ENCODE measurements around the gene DMD. TPM values are rescaled to one million over a fixed set of nuclear protein-coding genes. Genes with fewer than 3 reads are reported as not detected.

DMD gene
- total RNA-seq, 3 donors from 2014 or later = 11.2 to 140 (median 12.6) TPM

- Histone ChIP-seq H3K4me3 (no peak overlapping the region), H3K4me1 (ENCODE audit: low read depth) (no peaks in the 10 kb centered on the region), H3K36me3 (ENCODE audit: low read depth) (no peaks in the 10 kb centered on the region), H3K9me3 (no peaks in the 10 kb centered on the region)
- DNase-seq (no peak), ATAC-seq (no peak)
- intact Hi-C loops (cut with DNase I, micrococcal nuclease) = no loop called here
- TF ChIP-seq CTCF (IDR thresholded peaks at IDR 0.05) = no peak
Observed at GRCh38 chrX:31661280-31661810, 1550.0 kb downstream of the DMD start.

- no peaks in the 10 kb centered on the region for H3K36me3 ChIP-seq (ENCODE audit: low read depth)
- H3K4me3 ChIP-seq = no peak overlapping the region
- DNase-seq (no peak), ATAC-seq (no peak)
- H3K4me1 ChIP-seq (ENCODE audit: low read depth) = no peaks in the 10 kb centered on the region
- no peaks in the 10 kb centered on the region for H3K9me3 ChIP-seq
- intact Hi-C loops (cut with DNase I, micrococcal nuclease) = loop anchor here in 1 of 2 donors (10.0 kb wide), 1 partner anchor 624 kb away; no protein-coding TSS in a partner anchor
- TF ChIP-seq CTCF (IDR thresholded peaks at IDR 0.05) = no peak
Observed at GRCh38 chrX:31658360-31658759, 1553.0 kb downstream of the DMD start.

- H3K4me1 ChIP-seq (ENCODE audit: low read depth) = no peaks in the 10 kb centered on the region
- DNase-seq = no peak
- H3K4me3 ChIP-seq = no peak overlapping the region
- no peaks in the 10 kb centered on the region for H3K9me3 ChIP-seq
- intact Hi-C loops (cut with DNase I, micrococcal nuclease) = loop anchor here in 1 of 2 donors (10.0 kb wide), 1 partner anchor 621 kb away; no protein-coding TSS in a partner anchor
- no peak for ATAC-seq
- no peak for TF ChIP-seq CTCF (IDR thresholded peaks at IDR 0.05)
- no peaks in the 10 kb centered on the region for H3K36me3 ChIP-seq (ENCODE audit: low read depth)
Observed at GRCh38 chrX:31656013-31656412, 1555.3 kb downstream of the DMD start.

GRCh38 chrX:31653422-31653821 lies 1557.9 kb downstream of the DMD start:
- ATAC-seq (peak; percentile 23), DNase-seq (no peak)
- Histone ChIP-seq H3K9me3 (no peaks in the 10 kb centered on the region), H3K4me1 (ENCODE audit: low read depth) (no peaks in the 10 kb centered on the region), H3K4me3 (no peak overlapping the region), H3K36me3 (ENCODE audit: low read depth) (no peaks in the 10 kb centered on the region)
- intact Hi-C loops (cut with DNase I, micrococcal nuclease) = loop anchor here in 1 of 2 donors (10.0 kb wide), 1 partner anchor 619 kb away; no protein-coding TSS in a partner anchor
- no peak for TF ChIP-seq CTCF (IDR thresholded peaks at IDR 0.05)

- intact Hi-C loops (cut with DNase I, micrococcal nuclease) = loop anchor here in 1 of 2 donors (10.0 kb wide), 1 partner anchor 618 kb away; no protein-coding TSS in a partner anchor
- ATAC-seq = peak; percentile 48
- no peak for DNase-seq
- H3K4me3 ChIP-seq = no peak overlapping the region
- no peak for TF ChIP-seq CTCF (IDR thresholded peaks at IDR 0.05)
- H3K36me3 ChIP-seq (ENCODE audit: low read depth) = no peaks in the 10 kb centered on the region
- H3K4me1 ChIP-seq (ENCODE audit: low read depth) = no peaks in the 10 kb centered on the region
- H3K9me3 ChIP-seq = no peaks in the 10 kb centered on the region
Observed at GRCh38 chrX:31652650-31653049, 1558.7 kb downstream of the DMD start.
